CD4-positive, CD25-positive, alpha-beta regulatory T cell (primary cell): Measurements from ENCODE around the gene HDAC4. TPM values are rescaled to one million over a fixed set of nuclear protein-coding genes. Genes with fewer than 3 reads are reported as not detected.

Source experiments
- ATAC-seq, 2 donors: fragments of 150-1000 bp; cut with Tn5 transposase; one replicate each; pipeline ENCODE4 v1.10.0; 2021; ENCODE audit warnings: low read depth in 2 of 2, moderate number of reproducible peaks in 2 of 2, moderate library complexity in 1 of 2
- DNase-seq, 3 donors: peaks; one replicate each; pipeline versions ENCODE4 v3.0.0 to v3.0.0-alpha.2; 2012 to 2022; ENCODE audit warnings: mixed read lengths in 1 of 3
- H3K27ac ChIP-seq: one replicate; pipeline ENCODE4 v1.7.0; 2013; ENCODE audit warnings: mild to moderate bottlenecking, low read length; ENCODE audit not compliant: insufficient read depth, poor library complexity, severe bottlenecking
- H3K27me3 ChIP-seq: one replicate; pipeline ENCODE4 v1.7.0; 2013; ENCODE audit warnings: low read length; ENCODE audit not compliant: control insufficient read depth, insufficient read depth
- H3K36me3 ChIP-seq: one replicate; pipeline ENCODE4 v1.7.0; 2013; ENCODE audit warnings: mild to moderate bottlenecking, low read length, moderate library complexity; ENCODE audit not compliant: control insufficient read depth, insufficient read depth
- H3K4me1 ChIP-seq: 2 replicates; pipeline ENCODE4 v1.7.0; 2013; ENCODE audit warnings: mild to moderate bottlenecking, low read length; ENCODE audit not compliant: insufficient read depth, control insufficient read depth, poor library complexity, severe bottlenecking
- H3K4me3 ChIP-seq: one replicate; pipeline ENCODE4 v1.7.0; 2013; ENCODE audit warnings: low read depth, mild to moderate bottlenecking, low read length, moderate library complexity
- H3K9me3 ChIP-seq, 2 experiments: 1 replicate in 1 of 2; 2 replicates in 1 of 2; pipeline ENCODE4 v1.7.0; 2013; ENCODE audit warnings: low read length in 2 of 2, mild to moderate bottlenecking in 1 of 2, moderate library complexity in 1 of 2; ENCODE audit not compliant: control insufficient read depth in 2 of 2
- H3K27ac Mint-ChIP-seq, 3 donors: one replicate each; pipeline ENCODE4 v1.8.0; 2020 to 2022; ENCODE audit warnings: mild to moderate bottlenecking in 3 of 3, mixed read lengths in 3 of 3, moderate library complexity in 2 of 3
- H3K27me3 Mint-ChIP-seq: one replicate; pipeline ENCODE4 v1.8.0; 2022; ENCODE audit warnings: mild to moderate bottlenecking, mixed read lengths
- H3K36me3 Mint-ChIP-seq: one replicate; pipeline ENCODE4 v1.8.0; 2020; ENCODE audit warnings: mixed read lengths
- H3K4me1 Mint-ChIP-seq, 4 donors: one replicate each; pipeline ENCODE4 v1.8.0; 2020 to 2022; ENCODE audit warnings: mixed read lengths in 4 of 4, mild to moderate bottlenecking in 1 of 4
- H3K4me3 Mint-ChIP-seq, 4 donors: one replicate each; pipeline ENCODE4 v1.8.0; 2020 to 2022; ENCODE audit warnings: mild to moderate bottlenecking in 4 of 4, mixed read lengths in 4 of 4, moderate library complexity in 3 of 4
- H3K9me3 Mint-ChIP-seq, 7 donors: one replicate each; pipeline ENCODE4 v1.8.0; 2020 to 2022; ENCODE audit warnings: mixed read lengths in 7 of 7, mild to moderate bottlenecking in 3 of 7, moderate library complexity in 2 of 7
- polyA plus RNA-seq, 4 donors: library from polyadenylated mRNA; unstranded; fragments of 300-500 nt; fragmentation: Illumina TruSeq; gene quantifications; one replicate each; pipeline ENCODE4 v1.2.3, GENCODE V29; 2021
- total RNA-seq: library from RNA; stranded (reverse); gene quantifications from one replicate; pipeline ENCODE4 v1.2.3, GENCODE V29; 2022

The HDAC4 gene
- total and polyA plus RNA-seq, 5 donors from 2014 or later = 6.5 to 118 (median 8.6) TPM

- Histone ChIP-seq H3K27me3 (peaks cover 6% of the 10 kb centered on the region), H3K27ac (no peak overlapping the region), H3K4me3 (no peak overlapping the region), H3K36me3 (no peaks in the 10 kb centered on the region), H3K4me1 (peaks cover 11% of the 10 kb centered on the region), H3K9me3 (no peaks in the 10 kb centered on the region)
- H3K27me3 Mint-ChIP-seq = peaks cover 81% of the 10 kb centered on the region
- no peaks in the 10 kb centered on the region for H3K36me3 Mint-ChIP-seq
- peaks cover 0 to 17% (median 11%) of the 10 kb centered on the region in 4 donors for H3K4me1 Mint-ChIP-seq
- ATAC-seq = no peak
- peak overlapping the region in 1 of 4 donors; percentile 31 for H3K4me3 Mint-ChIP-seq
- DNase-seq = no peak
- H3K27ac Mint-ChIP-seq = no peak overlapping the region
- H3K9me3 Mint-ChIP-seq = no peaks in the 10 kb centered on the region
Measured at GRCh38 chr2:239442192-239442591, 41.4 kb upstream of the HDAC4 start.

- H3K4me3 Mint-ChIP-seq = peak overlapping the region in 2 of 4 donors; percentile 62 to 80
- H3K27me3 Mint-ChIP-seq = peaks cover 77% of the 10 kb centered on the region
- DNase-seq (no peak), ATAC-seq (peak in 1 of 2 donors; percentile 50)
- H3K27ac Mint-ChIP-seq = peak overlapping the region in 2 of 3 donors; percentile 44 to 63
- Histone ChIP-seq H3K27me3 (peaks cover 7% of the 10 kb centered on the region), H3K4me1 (peaks cover 11% of the 10 kb centered on the region), H3K4me3 (no peak overlapping the region), H3K9me3 (no peaks in the 10 kb centered on the region), H3K27ac (no peak overlapping the region), H3K36me3 (no peaks in the 10 kb centered on the region)
- no peaks in the 10 kb centered on the region for H3K36me3 Mint-ChIP-seq
- no peaks in the 10 kb centered on the region for H3K9me3 Mint-ChIP-seq
- peaks cover 0 to 17% (median 11%) of the 10 kb centered on the region in 4 donors for H3K4me1 Mint-ChIP-seq
Measured at GRCh38 chr2:239441261-239442078, 40.6 kb upstream of the HDAC4 start.

GRCh38 chr2:239440511-239440959 is 39.7 kb upstream of the HDAC4 start:
- no peaks in the 10 kb centered on the region for H3K36me3 Mint-ChIP-seq
- no peak for DNase-seq
- ATAC-seq = no peak
- no peaks in the 10 kb centered on the region for H3K9me3 ChIP-seq
- H3K4me1 Mint-ChIP-seq = peaks cover 0 to 17% (median 11%) of the 10 kb centered on the region in 4 donors
- no peak overlapping the region for H3K4me3 ChIP-seq
- H3K4me3 Mint-ChIP-seq = peak overlapping the region in 1 of 4 donors; percentile 28
- H3K9me3 Mint-ChIP-seq = no peaks in the 10 kb centered on the region
- H3K27me3 ChIP-seq = peaks cover 7% of the 10 kb centered on the region
- peaks cover 11% of the 10 kb centered on the region for H3K4me1 ChIP-seq
- H3K27ac ChIP-seq = no peak overlapping the region
- H3K27me3 Mint-ChIP-seq = peaks cover 69% of the 10 kb centered on the region
- peak overlapping the region in 1 of 3 donors; percentile 44 for H3K27ac Mint-ChIP-seq
- H3K36me3 ChIP-seq = no peaks in the 10 kb centered on the region

- Histone ChIP-seq H3K36me3 (no peaks in the 10 kb centered on the region), H3K9me3 (no peaks in the 10 kb centered on the region), H3K4me3 (no peak overlapping the region), H3K27me3 (peaks cover 5% of the 10 kb centered on the region), H3K27ac (no peak overlapping the region), H3K4me1 (peaks cover 11% of the 10 kb centered on the region)
- H3K27ac Mint-ChIP-seq = no peak overlapping the region
- H3K9me3 Mint-ChIP-seq = no peaks in the 10 kb centered on the region
- peaks cover 0 to 17% (median 11%) of the 10 kb centered on the region in 4 donors for H3K4me1 Mint-ChIP-seq
- ATAC-seq (no peak), DNase-seq (no peak)
- H3K4me3 Mint-ChIP-seq = no peak overlapping the region
- H3K36me3 Mint-ChIP-seq = no peaks in the 10 kb centered on the region
- H3K27me3 Mint-ChIP-seq = peaks cover 65% of the 10 kb centered on the region
Measured at GRCh38 chr2:239439754-239440315, 39.0 kb upstream of the HDAC4 start.

- no peak for ATAC-seq
- no peak for DNase-seq
- no peak overlapping the region for H3K27ac ChIP-seq
- H3K9me3 Mint-ChIP-seq = no peaks in the 10 kb centered on the region
- H3K27ac Mint-ChIP-seq = no peak overlapping the region
- no peaks in the 10 kb centered on the region for H3K36me3 ChIP-seq
- no peaks in the 10 kb centered on the region for H3K36me3 Mint-ChIP-seq
- H3K4me3 Mint-ChIP-seq = peak overlapping the region in 1 of 4 donors; percentile 2
- H3K9me3 ChIP-seq = no peaks in the 10 kb centered on the region
- peaks cover 0 to 17% (median 11%) of the 10 kb centered on the region in 4 donors for H3K4me1 Mint-ChIP-seq
- H3K4me3 ChIP-seq = no peak overlapping the region
- H3K27me3 ChIP-seq = peaks cover 5% of the 10 kb centered on the region
- H3K27me3 Mint-ChIP-seq = peaks cover 59% of the 10 kb centered on the region
- H3K4me1 ChIP-seq = peaks cover 11% of the 10 kb centered on the region
Measured at GRCh38 chr2:239438995-239439753, 38.4 kb upstream of the HDAC4 start.

GRCh38 chr2:239438368-239438767 is 37.5 kb upstream of the HDAC4 start:
- H3K27me3 ChIP-seq = peaks cover 9% of the 10 kb centered on the region
- peaks cover 11% of the 10 kb centered on the region for H3K4me1 ChIP-seq
- no peak overlapping the region for H3K4me3 ChIP-seq
- no peaks in the 10 kb centered on the region for H3K36me3 Mint-ChIP-seq
- H3K4me3 Mint-ChIP-seq = no peak overlapping the region
- H3K27me3 Mint-ChIP-seq = peaks cover 58% of the 10 kb centered on the region
- no peak overlapping the region for H3K27ac Mint-ChIP-seq
- peaks cover 0 to 7% of the 10 kb centered on the region in 2 experiments for H3K9me3 ChIP-seq
- peaks cover 0 to 8% (median 5%) of the 10 kb centered on the region in 7 donors for H3K9me3 Mint-ChIP-seq
- ATAC-seq (no peak), DNase-seq (no peak)
- H3K4me1 Mint-ChIP-seq = peaks cover 0 to 17% (median 11%) of the 10 kb centered on the region in 4 donors
- no peaks in the 10 kb centered on the region for H3K36me3 ChIP-seq
- no peak overlapping the region for H3K27ac ChIP-seq

- no peak for ATAC-seq
- peaks cover 12% of the 10 kb centered on the region for H3K27me3 ChIP-seq
- H3K9me3 ChIP-seq = peaks cover 0 to 7% of the 10 kb centered on the region in 2 experiments
- peaks cover 0 to 19% (median 12%) of the 10 kb centered on the region in 4 donors for H3K4me1 Mint-ChIP-seq
- H3K36me3 ChIP-seq = no peaks in the 10 kb centered on the region
- no peak overlapping the region for H3K4me3 ChIP-seq
- no peak overlapping the region for H3K27ac Mint-ChIP-seq
- H3K27me3 Mint-ChIP-seq = peaks cover 58% of the 10 kb centered on the region
- no peaks in the 10 kb centered on the region for H3K36me3 Mint-ChIP-seq
- no peak for DNase-seq
- H3K27ac ChIP-seq = no peak overlapping the region
- H3K9me3 Mint-ChIP-seq = peaks cover 0 to 8% (median 6%) of the 10 kb centered on the region in 7 donors
- H3K4me1 ChIP-seq = peaks cover 11% of the 10 kb centered on the region
- no peak overlapping the region for H3K4me3 Mint-ChIP-seq
Measured at GRCh38 chr2:239436669-239437335, 36.0 kb upstream of the HDAC4 start.
